CD14-positive monocyte (primary cell): Measurements from ENCODE around the gene TTLL10. TPM values are rescaled to one million over a fixed set of nuclear protein-coding genes. Genes with fewer than 3 reads are reported as not detected.

Source experiments
- DNase-seq, 3 donors: peaks; one replicate each; pipeline ENCODE4 v3.0.0-alpha.2; 2011 to 2022
- H2AFZ ChIP-seq: 2 replicates; pipeline ENCODE4 v1.6.0; 2012; ENCODE audit warnings: mild to moderate bottlenecking, low read depth, low read length, inconsistent platforms; ENCODE audit not compliant: insufficient read depth, poor library complexity, severe bottlenecking
- H3K27ac ChIP-seq, 2 donors: 1 replicate in 1 of 2; 2 replicates in 1 of 2; pipeline ENCODE4 v1.5.1; 2012 to 2013; ENCODE audit warnings: low read length in 2 of 2, control low read depth in 1 of 2, inconsistent platforms in 1 of 2, low read depth in 1 of 2, mild to moderate bottlenecking in 1 of 2
- H3K27me3 ChIP-seq, 2 donors: one replicate each; pipeline versions ENCODE4 v1.6.0 to v1.6.1; 2011 to 2013; ENCODE audit warnings: low read length in 2 of 2; ENCODE audit not compliant: control insufficient read depth in 2 of 2, insufficient read depth in 2 of 2
- H3K36me3 ChIP-seq, 2 donors: replicated peaks in 1 of 2; 1 replicate in 1 of 2; 2 replicates in 1 of 2; pipeline versions ENCODE4 v1.5.1 to v1.6.1; 2012 to 2013; ENCODE audit warnings: low read length in 2 of 2, control low read depth in 1 of 2, inconsistent platforms in 1 of 2, mild to moderate bottlenecking in 1 of 2; ENCODE audit not compliant: insufficient read depth in 2 of 2, control insufficient read depth in 1 of 2
- H3K4me1 ChIP-seq, 2 donors: 1 replicate in 1 of 2; 2 replicates in 1 of 2; pipeline versions ENCODE4 v1.5.1 to v1.6.1; 2012 to 2013; ENCODE audit warnings: low read length in 2 of 2, control low read depth in 1 of 2, inconsistent platforms in 1 of 2, mild to moderate bottlenecking in 1 of 2, moderate library complexity in 1 of 2; ENCODE audit not compliant: insufficient read depth in 2 of 2, control insufficient read depth in 1 of 2
- H3K4me2 ChIP-seq: replicated peaks from 2 replicates; pipeline ENCODE3; 2012; ENCODE audit warnings: low read length, moderate library complexity, mild to moderate bottlenecking; ENCODE audit not compliant: poor library complexity, severe bottlenecking; ENCODE audit errors: extremely low read depth
- H3K4me3 ChIP-seq, 3 experiments: fragments of 200-600 bp in 1 of 3; sonication (generic) in 1 of 3; replicated peaks in 1 of 3; 1 replicate in 2 of 3; 2 replicates in 1 of 3; pipeline ENCODE4 v1.5.1; 2011 to 2013; ENCODE audit warnings: low read length in 3 of 3, mild to moderate bottlenecking in 3 of 3, control low read depth in 2 of 3, low read depth in 2 of 3, inconsistent platforms in 1 of 3, moderate library complexity in 1 of 3
- H3K79me2 ChIP-seq: 2 replicates; pipeline ENCODE4 v1.6.0; 2012; ENCODE audit warnings: mild to moderate bottlenecking, control low read depth, inconsistent platforms, low read length, moderate library complexity; ENCODE audit not compliant: insufficient read depth
- H3K9ac ChIP-seq: 2 replicates; pipeline ENCODE4 v1.6.0; 2017; ENCODE audit warnings: low read length, mild to moderate bottlenecking; ENCODE audit not compliant: insufficient read depth, poor library complexity, severe bottlenecking
- H3K9me3 ChIP-seq, 2 donors: replicated peaks in 1 of 2; 1 replicate in 1 of 2; 2 replicates in 1 of 2; pipeline versions ENCODE4 v1.5.1 to v1.6.1; 2012 to 2013; ENCODE audit warnings: low read length in 2 of 2, control low read depth in 1 of 2; ENCODE audit not compliant: control insufficient read depth in 1 of 2, insufficient read depth in 1 of 2
- H4K20me1 ChIP-seq: 2 replicates; pipeline ENCODE4 v1.6.0; 2012; ENCODE audit warnings: mild to moderate bottlenecking, low read length, control low read depth, moderate library complexity; ENCODE audit not compliant: insufficient read depth
- H3K27ac Mint-ChIP-seq, 7 donors: one replicate each; pipeline ENCODE4 v1.8.0; 2020; ENCODE audit warnings: mild to moderate bottlenecking in 7 of 7, mixed read lengths in 7 of 7, moderate library complexity in 6 of 7, inconsistent platforms in 2 of 7
- H3K27me3 Mint-ChIP-seq, 3 donors: one replicate each; pipeline ENCODE4 v1.8.0; 2021 to 2022; ENCODE audit warnings: low read depth in 3 of 3, mild to moderate bottlenecking in 3 of 3, mixed read lengths in 3 of 3, moderate library complexity in 3 of 3, inconsistent platforms in 1 of 3
- H3K36me3 Mint-ChIP-seq, 2 donors: one replicate each; pipeline ENCODE4 v1.8.0; 2020; ENCODE audit warnings: mixed read lengths in 2 of 2, inconsistent platforms in 1 of 2, mild to moderate bottlenecking in 1 of 2
- H3K4me1 Mint-ChIP-seq: one replicate; pipeline ENCODE4 v1.8.0; 2020; ENCODE audit warnings: mild to moderate bottlenecking, mixed read lengths
- H3K4me3 Mint-ChIP-seq, 2 donors: one replicate each; pipeline ENCODE4 v1.8.0; 2020; ENCODE audit warnings: mild to moderate bottlenecking in 2 of 2, mixed read lengths in 2 of 2, moderate library complexity in 1 of 2
- H3K9me3 Mint-ChIP-seq, 7 donors: one replicate each; pipeline ENCODE4 v1.8.0; 2020 to 2022; ENCODE audit warnings: mixed read lengths in 7 of 7, mild to moderate bottlenecking in 6 of 7, moderate library complexity in 6 of 7, inconsistent platforms in 2 of 7
- WGBS: methylation state at CpG from one replicate; pipeline ENCODE4 v1.1.5; 2013; ENCODE audit warnings: missing lambda C conversion rate; ENCODE audit not compliant: insufficient coverage; 5-methylcytosine and 5-hydroxymethylcytosine counted together
- intact Hi-C, 2 donors: fragments of 100-400 bp; cut with micrococcal nuclease; formaldehyde crosslinking; loops; one replicate each; pipeline versions ENCODE4 v1.15.0 to v1.15.1; 2023
- polyA plus RNA-seq, 3 donors: library from polyadenylated mRNA; depleted of rRNA in 1 of 3; unstranded in 2 of 3; stranded (reverse) in 1 of 3; fragments of 300-500 nt in 2 of 3; fragments of >200 nt in 1 of 3; fragmentation: Illumina TruSeq in 2 of 3; gene quantifications; 1 replicate in 2 of 3; 2 replicates in 1 of 3; pipeline ENCODE4 v1.2.3, GENCODE V29; 2012 to 2021
- TF ChIP-seq, protein P1 (sequence below): fragments of 200-600 bp; IDR thresholded peaks from one replicate; pipeline ENCODE4 v1.8.0; 2022; ENCODE audit warnings: antibody characterized with exemption, mild to moderate bottlenecking

TTLL10 gene
- polyA plus RNA-seq, 3 donors, result 0.06 TPM; not detected in 2

DNA sequence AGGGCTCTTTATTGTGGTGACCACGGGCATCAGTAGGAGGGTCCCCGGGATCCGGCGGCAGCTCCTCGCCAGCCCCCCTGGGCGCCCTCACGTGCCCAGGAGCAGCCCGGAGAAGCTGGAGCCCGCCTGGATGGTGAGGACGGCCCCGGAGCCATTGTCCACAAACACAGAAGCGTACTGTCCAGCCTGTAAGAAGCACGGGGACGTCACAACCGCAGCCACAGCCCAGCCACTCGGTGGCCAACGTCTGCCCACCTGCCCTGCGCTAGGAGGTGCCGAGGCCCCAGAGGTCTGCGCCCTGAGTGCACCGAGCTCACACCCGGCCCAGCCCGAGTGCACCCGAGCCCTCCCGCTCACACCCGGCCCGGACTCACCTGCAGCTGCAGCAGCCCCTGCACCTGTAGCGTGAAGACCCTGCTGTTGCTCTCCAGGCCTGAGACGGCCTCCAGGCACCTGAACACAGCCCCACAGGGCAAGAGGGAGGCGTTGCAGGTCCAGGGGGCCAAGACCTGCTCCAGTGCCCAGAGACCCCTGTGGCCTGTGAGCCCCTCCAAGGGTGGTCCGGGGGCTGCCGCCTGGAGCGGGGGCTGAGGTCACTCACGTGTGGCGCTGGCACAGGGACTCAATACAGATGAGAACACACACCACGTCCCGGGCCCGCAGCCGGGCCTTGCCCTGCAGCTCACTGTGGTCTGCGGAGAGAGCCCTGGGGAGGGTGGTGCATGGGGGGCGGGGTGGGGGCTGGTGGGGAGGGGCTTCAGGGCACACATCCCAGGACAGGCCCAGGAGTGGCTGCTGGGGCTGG is 69.0 kb downstream of the TTLL10 start:
- no peak overlapping the region for H3K27ac ChIP-seq
- 95% methylated on average over 35 of the region's 41 CpGs for WGBS
- Mint-ChIP-seq H3K27ac (no peak overlapping the region), H3K36me3 (no peaks in the 10 kb centered on the region), H3K4me1 (no peaks in the 10 kb centered on the region), H3K9me3 (peaks cover 0 to 2% (median 0%) of the 10 kb centered on the region in 7 donors), H3K27me3 (peaks cover 11 to 49% (median 16%) of the 10 kb centered on the region in 3 donors), H3K4me3 (no peak overlapping the region)
- peaks cover 3% of the 10 kb centered on the region for H4K20me1 ChIP-seq
- TF ChIP-seq, protein P1, sequence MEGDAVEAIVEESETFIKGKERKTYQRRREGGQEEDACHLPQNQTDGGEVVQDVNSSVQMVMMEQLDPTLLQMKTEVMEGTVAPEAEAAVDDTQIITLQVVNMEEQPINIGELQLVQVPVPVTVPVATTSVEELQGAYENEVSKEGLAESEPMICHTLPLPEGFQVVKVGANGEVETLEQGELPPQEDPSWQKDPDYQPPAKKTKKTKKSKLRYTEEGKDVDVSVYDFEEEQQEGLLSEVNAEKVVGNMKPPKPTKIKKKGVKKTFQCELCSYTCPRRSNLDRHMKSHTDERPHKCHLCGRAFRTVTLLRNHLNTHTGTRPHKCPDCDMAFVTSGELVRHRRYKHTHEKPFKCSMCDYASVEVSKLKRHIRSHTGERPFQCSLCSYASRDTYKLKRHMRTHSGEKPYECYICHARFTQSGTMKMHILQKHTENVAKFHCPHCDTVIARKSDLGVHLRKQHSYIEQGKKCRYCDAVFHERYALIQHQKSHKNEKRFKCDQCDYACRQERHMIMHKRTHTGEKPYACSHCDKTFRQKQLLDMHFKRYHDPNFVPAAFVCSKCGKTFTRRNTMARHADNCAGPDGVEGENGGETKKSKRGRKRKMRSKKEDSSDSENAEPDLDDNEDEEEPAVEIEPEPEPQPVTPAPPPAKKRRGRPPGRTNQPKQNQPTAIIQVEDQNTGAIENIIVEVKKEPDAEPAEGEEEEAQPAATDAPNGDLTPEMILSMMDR, result no peak
- no peaks in the 10 kb centered on the region for H3K36me3 ChIP-seq
- peaks cover 0 to 22% of the 10 kb centered on the region in 2 donors for H3K27me3 ChIP-seq
- H3K9me3 ChIP-seq, result no peaks in the 10 kb centered on the region
- no peaks in the 10 kb centered on the region for H3K4me1 ChIP-seq
- no peak overlapping the region for H3K9ac ChIP-seq
- no peak overlapping the region for H2AFZ ChIP-seq
- H3K79me2 ChIP-seq, result no peaks in the 10 kb centered on the region
- H3K4me3 ChIP-seq, result no peak overlapping the region
- intact Hi-C loops, result no loop called here
- DNase-seq, result no peak
- H3K4me2 ChIP-seq, result no peak overlapping the region

DNA sequence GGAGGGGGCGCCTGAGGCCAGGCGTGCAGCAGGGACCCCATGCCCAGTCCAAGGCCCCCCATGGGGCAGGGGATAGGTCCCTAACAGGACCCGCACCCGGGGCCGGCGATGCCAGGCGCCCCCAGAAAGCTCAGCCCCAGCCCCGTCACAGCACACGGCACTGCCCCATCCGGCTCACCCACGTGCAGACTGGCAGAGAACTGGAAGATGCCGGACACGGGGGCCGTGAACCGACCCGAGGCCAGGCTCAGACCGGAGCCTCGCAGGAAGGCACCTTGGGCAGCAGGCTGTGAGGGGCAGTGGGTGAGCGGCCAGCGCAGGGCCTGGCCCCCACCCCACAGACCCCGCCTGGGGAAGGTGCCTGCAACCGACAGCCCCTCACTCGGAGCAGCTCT is 69.6 kb downstream of the TTLL10 start:
- H3K27me3 ChIP-seq, result peaks cover 0 to 23% of the 10 kb centered on the region in 2 donors
- H3K79me2 ChIP-seq, result no peaks in the 10 kb centered on the region
- 91% methylated on average over 22 of the region's 23 CpGs for WGBS
- intact Hi-C loops, result no loop called here
- no peak for DNase-seq
- Mint-ChIP-seq H3K9me3 (peaks cover 0 to 2% (median 0%) of the 10 kb centered on the region in 7 donors), H3K4me3 (no peak overlapping the region), H3K27me3 (peaks cover 17 to 50% (median 17%) of the 10 kb centered on the region in 3 donors), H3K4me1 (no peaks in the 10 kb centered on the region), H3K36me3 (no peaks in the 10 kb centered on the region), H3K27ac (no peak overlapping the region)
- TF ChIP-seq, protein P1, result no peak
- H3K36me3 ChIP-seq, result no peaks in the 10 kb centered on the region
- no peaks in the 10 kb centered on the region for H3K4me1 ChIP-seq
- H2AFZ ChIP-seq, result no peak overlapping the region
- H4K20me1 ChIP-seq, result peaks cover 7% of the 10 kb centered on the region
- H3K27ac ChIP-seq, result no peak overlapping the region
- no peak overlapping the region for H3K9ac ChIP-seq
- H3K4me3 ChIP-seq, result no peak overlapping the region
- H3K4me2 ChIP-seq, result no peak overlapping the region
- no peaks in the 10 kb centered on the region for H3K9me3 ChIP-seq
